IMR-90 (cell line): ENCODE measurements around the gene SWAP70.

Source experiments
- MAFK ChIP-seq: IDR thresholded peaks from 2 replicates; pipeline ENCODE4 v1.6.1; 2012; ENCODE audit warnings: low read depth, low read length, improper control_type of control experiment
- TF ChIP-seq, protein P1 (sequence below): conservative IDR thresholded peaks from 2 replicates; pipeline ENCODE4 v1.5.1; 2012; ENCODE audit warnings: mild to moderate bottlenecking, low read depth, low read length, improper control_type of control experiment

DNA sequence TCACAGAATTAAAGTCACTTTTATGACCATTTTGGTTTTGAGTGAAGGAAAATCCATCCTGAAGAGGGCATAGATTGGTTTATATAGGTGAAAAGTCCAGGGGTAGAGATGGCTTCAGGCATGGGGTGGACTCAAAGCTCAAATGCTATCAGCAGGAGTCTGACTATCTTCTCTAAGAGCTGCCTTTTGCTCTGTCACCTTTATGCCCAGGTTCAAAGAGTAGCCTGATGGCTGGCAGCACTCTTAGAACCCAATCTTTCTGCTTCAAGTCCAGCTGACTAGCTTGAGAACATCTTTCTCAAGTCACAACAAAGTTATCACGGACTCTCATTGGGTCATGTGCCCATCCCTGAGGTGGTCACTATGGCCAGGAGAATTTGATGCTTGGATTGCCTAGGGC is 27.2 kb upstream of the SWAP70 start:
- TF ChIP-seq, protein P1, sequence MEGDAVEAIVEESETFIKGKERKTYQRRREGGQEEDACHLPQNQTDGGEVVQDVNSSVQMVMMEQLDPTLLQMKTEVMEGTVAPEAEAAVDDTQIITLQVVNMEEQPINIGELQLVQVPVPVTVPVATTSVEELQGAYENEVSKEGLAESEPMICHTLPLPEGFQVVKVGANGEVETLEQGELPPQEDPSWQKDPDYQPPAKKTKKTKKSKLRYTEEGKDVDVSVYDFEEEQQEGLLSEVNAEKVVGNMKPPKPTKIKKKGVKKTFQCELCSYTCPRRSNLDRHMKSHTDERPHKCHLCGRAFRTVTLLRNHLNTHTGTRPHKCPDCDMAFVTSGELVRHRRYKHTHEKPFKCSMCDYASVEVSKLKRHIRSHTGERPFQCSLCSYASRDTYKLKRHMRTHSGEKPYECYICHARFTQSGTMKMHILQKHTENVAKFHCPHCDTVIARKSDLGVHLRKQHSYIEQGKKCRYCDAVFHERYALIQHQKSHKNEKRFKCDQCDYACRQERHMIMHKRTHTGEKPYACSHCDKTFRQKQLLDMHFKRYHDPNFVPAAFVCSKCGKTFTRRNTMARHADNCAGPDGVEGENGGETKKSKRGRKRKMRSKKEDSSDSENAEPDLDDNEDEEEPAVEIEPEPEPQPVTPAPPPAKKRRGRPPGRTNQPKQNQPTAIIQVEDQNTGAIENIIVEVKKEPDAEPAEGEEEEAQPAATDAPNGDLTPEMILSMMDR: no peak
- TF ChIP-seq MAFK: no peak
